B cell (primary cell): ENCODE data around the gene CTNS. TPM values are rescaled to one million over a fixed set of nuclear protein-coding genes. Genes with fewer than 3 reads are reported as not detected.

Source experiments
- ATAC-seq: fragments of 200-7000 bp; cut with Tn5 transposase; one replicate; pipeline ENCODE4 v1.10.0; 2021; ENCODE audit warnings: low read depth, mild to moderate bottlenecking, moderate number of reproducible peaks, moderate library complexity
- CTCF ChIA-PET: fragments of 350-600 bp; sonication (Branson Sonifier 250); formaldehyde crosslinking; loops from one replicate; lab custom pipeline; 2021; ENCODE audit warnings: antibody characterized with exemption, inconsistent platforms; lab: Charles Lee
- POLR2A ChIA-PET: fragments of 350-600 bp; sonication (Branson Sonifier 250); formaldehyde crosslinking; loops from one replicate; lab custom pipeline; 2021; ENCODE audit warnings: antibody characterized with exemption; lab: Charles Lee
- DNase-seq: peaks from one replicate; pipeline ENCODE4 v3.0.0; 2013
- H2AFZ ChIP-seq: 2 replicates; pipeline ENCODE4 v1.6.1; 2012; ENCODE audit warnings: mild to moderate bottlenecking, low read depth, low read length; ENCODE audit not compliant: insufficient read depth, poor library complexity, severe bottlenecking
- H3K27ac ChIP-seq, 2 donors: 1 replicate in 1 of 2; 2 replicates in 1 of 2; pipeline ENCODE4 v1.5.1; 2012 to 2013; ENCODE audit warnings: low read length in 2 of 2, mild to moderate bottlenecking in 2 of 2, moderate library complexity in 1 of 2
- H3K27me3 ChIP-seq, 4 experiments: fragments of 200-600 bp in 1 of 4; sonication (generic) in 1 of 4; replicated peaks in 1 of 4; 1 replicate in 2 of 4; 2 replicates in 2 of 4; pipeline versions ENCODE4 v1.6.1 to v1.7.0; 2013 to 2016; ENCODE audit warnings: low read length in 3 of 4, mild to moderate bottlenecking in 2 of 4, mixed read lengths in 1 of 4, moderate library complexity in 1 of 4; ENCODE audit not compliant: insufficient read depth in 4 of 4, control insufficient read depth in 3 of 4; ENCODE audit errors: control extremely low read depth in 1 of 4
- H3K36me3 ChIP-seq, 2 experiments: replicated peaks in 1 of 2; 1 replicate in 1 of 2; 2 replicates in 1 of 2; pipeline versions ENCODE4 v1.6.1 to v1.7.1; 2013; ENCODE audit warnings: low read length in 1 of 2; ENCODE audit not compliant: insufficient read depth in 2 of 2, control insufficient read depth in 1 of 2; ENCODE audit errors: control extremely low read depth in 1 of 2, extremely low read depth in 1 of 2
- H3K4me1 ChIP-seq, 2 donors: fragments of 200-600 bp in 1 of 2; sonication (generic) in 1 of 2; 1 replicate in 1 of 2; 2 replicates in 1 of 2; pipeline versions ENCODE4 v1.5.1 to v1.6.1; 2013 to 2017; ENCODE audit warnings: low read length in 2 of 2; ENCODE audit not compliant: control insufficient read depth in 2 of 2, insufficient read depth in 2 of 2
- H3K4me2 ChIP-seq: replicated peaks from 2 replicates; pipeline ENCODE3; 2012; ENCODE audit warnings: mild to moderate bottlenecking, low read depth, low read length; ENCODE audit not compliant: poor library complexity, severe bottlenecking
- H3K4me3 ChIP-seq, 5 experiments: fragments of 200-600 bp in 1 of 5; sonication (generic) in 1 of 5; 1 replicate in 3 of 5; 2 replicates in 2 of 5; pipeline versions ENCODE4 v1.5.1 to v1.7.0; 2011 to 2016; ENCODE audit warnings: low read length in 4 of 5, mild to moderate bottlenecking in 4 of 5, low read depth in 2 of 5, control low read depth in 1 of 5, moderate library complexity in 1 of 5; ENCODE audit not compliant: insufficient read depth in 1 of 5; ENCODE audit errors: control extremely low read depth in 1 of 5, extremely low read depth in 1 of 5
- H3K79me2 ChIP-seq: fragments of 200-600 bp; sonication (generic); one replicate; pipeline ENCODE4 v1.6.0; 2016; ENCODE audit warnings: low read length; ENCODE audit not compliant: control insufficient read depth, insufficient read depth
- H3K9ac ChIP-seq: fragments of 200-600 bp; sonication (generic); 2 replicates; pipeline ENCODE4 v1.6.1; 2017; ENCODE audit warnings: mild to moderate bottlenecking, low read length, moderate library complexity
- H3K9me3 ChIP-seq, 3 donors: one replicate each; pipeline versions ENCODE4 v1.6.1 to v1.7.1; 2013; ENCODE audit warnings: low read length in 2 of 3; ENCODE audit not compliant: control insufficient read depth in 2 of 3, insufficient read depth in 1 of 3; ENCODE audit errors: control extremely low read depth in 1 of 3
- H4K20me1 ChIP-seq: 2 replicates; pipeline ENCODE4 v1.6.0; 2012; ENCODE audit warnings: mild to moderate bottlenecking, low read length; ENCODE audit not compliant: insufficient read depth, control insufficient read depth, poor library complexity, severe bottlenecking
- H3K27ac Mint-ChIP-seq: one replicate; pipeline ENCODE4 v1.8.0; 2021; ENCODE audit warnings: mixed read lengths
- H3K27me3 Mint-ChIP-seq: one replicate; pipeline ENCODE4 v1.8.0; 2021; ENCODE audit warnings: mixed read lengths
- H3K4me1 Mint-ChIP-seq: one replicate; pipeline ENCODE4 v1.8.0; 2021; ENCODE audit warnings: mixed read lengths
- H3K4me3 Mint-ChIP-seq: one replicate; pipeline ENCODE4 v1.8.0; 2021; ENCODE audit warnings: mixed read lengths
- H3K9me3 Mint-ChIP-seq: one replicate; pipeline ENCODE4 v1.8.0; 2022; ENCODE audit warnings: mixed read lengths; ENCODE audit not compliant: insufficient read depth
- EZH2 ChIP-seq: IDR thresholded peaks from 2 replicates; pipeline ENCODE4 v1.6.1; 2012; ENCODE audit warnings: borderline replicate concordance, low read depth, mild to moderate bottlenecking, moderate library complexity, low read length; ENCODE audit not compliant: insufficient read depth, poor library complexity, severe bottlenecking
- WGBS: methylation state at CpG from one replicate; pipeline ENCODE4 v1.1.5; 2013; ENCODE audit warnings: missing lambda C conversion rate; ENCODE audit not compliant: insufficient coverage; 5-methylcytosine and 5-hydroxymethylcytosine counted together
- intact Hi-C: fragments of 100-400 bp; cut with micrococcal nuclease; formaldehyde crosslinking; loops from one replicate; pipeline ENCODE4 v1.10.0; 2022
- polyA plus RNA-seq: library from polyadenylated mRNA; depleted of rRNA; stranded (reverse); fragments of >200 nt; gene quantifications from 2 replicates; pipeline ENCODE4 v1.2.3, GENCODE V29; 2012
- total RNA-seq, 2 donors: library from RNA; stranded (reverse); fragments of 120-200 nt in 1 of 2; gene quantifications; 1 replicate in 1 of 2; 2 replicates in 1 of 2; pipeline versions ENCODE4 v1.2.3 to v1.2.4, GENCODE V29; 2013 to 2022
- TF ChIP-seq, protein P1 (sequence below): fragments of 200-600 bp; IDR thresholded peaks from one replicate; pipeline ENCODE4 v1.8.0; 2022; ENCODE audit warnings: antibody characterized with exemption, mild to moderate bottlenecking

CTNS gene
- total and polyA plus RNA-seq, 2 donors (not counting 1 experiment from before 2014, with no cell fraction given): 11.6 to 24.7 TPM

DNA sequence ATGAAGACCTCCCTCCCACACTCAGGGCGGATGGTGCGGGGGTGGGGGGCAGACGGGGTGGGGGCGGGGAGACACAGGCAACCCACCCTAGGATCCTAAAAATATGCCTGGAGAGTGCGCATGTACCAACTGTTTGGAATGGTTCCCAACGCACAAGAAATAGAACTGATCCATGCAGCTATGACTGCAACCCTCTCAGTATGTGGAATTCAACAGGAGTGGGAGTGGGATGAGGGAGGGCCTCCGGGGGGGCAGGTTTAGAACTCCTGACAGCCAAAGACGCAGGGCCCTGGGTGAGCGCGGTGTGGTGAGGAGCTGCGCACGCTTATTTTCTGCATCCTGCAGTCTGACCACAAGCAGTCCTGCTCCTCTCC lies 60.5 kb downstream of the CTNS start:
- no peak for TF ChIP-seq EZH2
- TF ChIP-seq, protein P1, sequence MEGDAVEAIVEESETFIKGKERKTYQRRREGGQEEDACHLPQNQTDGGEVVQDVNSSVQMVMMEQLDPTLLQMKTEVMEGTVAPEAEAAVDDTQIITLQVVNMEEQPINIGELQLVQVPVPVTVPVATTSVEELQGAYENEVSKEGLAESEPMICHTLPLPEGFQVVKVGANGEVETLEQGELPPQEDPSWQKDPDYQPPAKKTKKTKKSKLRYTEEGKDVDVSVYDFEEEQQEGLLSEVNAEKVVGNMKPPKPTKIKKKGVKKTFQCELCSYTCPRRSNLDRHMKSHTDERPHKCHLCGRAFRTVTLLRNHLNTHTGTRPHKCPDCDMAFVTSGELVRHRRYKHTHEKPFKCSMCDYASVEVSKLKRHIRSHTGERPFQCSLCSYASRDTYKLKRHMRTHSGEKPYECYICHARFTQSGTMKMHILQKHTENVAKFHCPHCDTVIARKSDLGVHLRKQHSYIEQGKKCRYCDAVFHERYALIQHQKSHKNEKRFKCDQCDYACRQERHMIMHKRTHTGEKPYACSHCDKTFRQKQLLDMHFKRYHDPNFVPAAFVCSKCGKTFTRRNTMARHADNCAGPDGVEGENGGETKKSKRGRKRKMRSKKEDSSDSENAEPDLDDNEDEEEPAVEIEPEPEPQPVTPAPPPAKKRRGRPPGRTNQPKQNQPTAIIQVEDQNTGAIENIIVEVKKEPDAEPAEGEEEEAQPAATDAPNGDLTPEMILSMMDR: no peak
- H3K9me3 Mint-ChIP-seq: no peaks in the 10 kb centered on the region
- H3K4me3 ChIP-seq: no peak overlapping the region
- intact Hi-C loops: no loop called here
- peaks cover 0 to 8% (median 6%) of the 10 kb centered on the region in 3 donors for H3K9me3 ChIP-seq
- H3K27ac ChIP-seq: peak overlapping the region in 1 of 2 donors; percentile 91
- POLR2A ChIA-PET: interaction anchor here (0.6 to 6.4 kb wide), 7 partner anchors 13 to 395 kb away, joined by 3 to 63 read pairs (median 3); partner anchors contain the start of gene HASPIN
- no peak for ATAC-seq
- H3K4me3 Mint-ChIP-seq: peak overlapping the region; percentile 6
- CTCF ChIA-PET: interaction anchor here (0.9 to 5.0 kb wide), 5 partner anchors 13 to 130 kb away, joined by 3 to 52 read pairs (median 16); no protein-coding TSS in a partner anchor
- no peaks in the 10 kb centered on the region for H3K27me3 Mint-ChIP-seq
- 92% methylated on average over 8 of the region's 12 CpGs for WGBS
- peak overlapping the region; percentile 80 for H3K4me2 ChIP-seq
- H3K9ac ChIP-seq: no peak overlapping the region
- H4K20me1 ChIP-seq: peaks cover 15% of the 10 kb centered on the region
- H3K27me3 ChIP-seq: no peaks in the 10 kb centered on the region
- H3K4me1 Mint-ChIP-seq: peaks cover 61% of the 10 kb centered on the region
- H2AFZ ChIP-seq: no peak overlapping the region
- peaks cover 48% of the 10 kb centered on the region for H3K79me2 ChIP-seq
- peaks cover 35 to 65% of the 10 kb centered on the region in 2 donors for H3K4me1 ChIP-seq
- H3K27ac Mint-ChIP-seq: peak overlapping the region; percentile 99
- H3K36me3 ChIP-seq: peaks cover 0 to 6% of the 10 kb centered on the region in 2 experiments
- no peak for DNase-seq

DNA sequence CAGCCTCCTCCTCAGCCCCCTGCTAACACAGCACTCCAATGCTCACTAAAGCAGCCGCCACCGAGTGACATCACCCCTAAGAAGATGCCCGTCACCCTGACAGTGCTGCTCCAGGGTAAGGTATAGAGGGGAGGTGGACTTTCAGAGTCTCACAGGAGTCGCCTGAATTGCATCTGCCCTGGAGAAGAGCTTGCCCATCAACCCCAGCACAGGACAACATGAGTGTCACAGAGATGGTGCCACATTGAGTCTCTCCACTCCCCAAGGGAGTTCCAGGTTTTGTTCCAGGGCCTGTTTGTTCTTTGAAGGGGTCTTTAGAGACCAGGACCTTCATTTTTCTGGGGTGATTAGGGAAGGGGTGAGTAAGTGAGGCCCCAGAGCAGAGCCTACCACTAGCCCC lies 61.6 kb downstream of the CTNS start:
- peak overlapping the region; percentile 59 for H3K27ac Mint-ChIP-seq
- no peak for DNase-seq
- CTCF ChIA-PET: interaction anchor here (0.8 to 0.9 kb wide), 2 partner anchors 23 to 25 kb away, joined by 3 read pairs; no protein-coding TSS in a partner anchor

More for the DNA sequence above, 61.6 kb downstream of the CTNS start:
- H3K4me1 Mint-ChIP-seq: peaks cover 62% of the 10 kb centered on the region
- H3K36me3 ChIP-seq: no peaks in the 10 kb centered on the region
- no peak for ATAC-seq
- H3K4me3 ChIP-seq: no peak overlapping the region
- H3K79me2 ChIP-seq: peaks cover 44% of the 10 kb centered on the region
- no peak for TF ChIP-seq EZH2
- TF ChIP-seq, protein P1: no peak
- no peaks in the 10 kb centered on the region for H3K9me3 Mint-ChIP-seq
- no peak overlapping the region for H3K4me3 Mint-ChIP-seq
- no peak overlapping the region for H3K4me2 ChIP-seq
- no CpG with 5 or more reads among the region's 4 CpGs for WGBS
- H3K9ac ChIP-seq: no peak overlapping the region
- no peak overlapping the region for H3K27ac ChIP-seq
- H2AFZ ChIP-seq: no peak overlapping the region
- H3K9me3 ChIP-seq: peaks cover 0 to 8% (median 6%) of the 10 kb centered on the region in 3 donors
- no peaks in the 10 kb centered on the region for H3K27me3 ChIP-seq
- H4K20me1 ChIP-seq: peaks cover 10% of the 10 kb centered on the region
- POLR2A ChIA-PET: interaction anchor here (0.7 to 6.4 kb wide), 3 partner anchors 12 to 394 kb away, joined by 3 to 63 read pairs (median 3); partner anchors contain the start of gene HASPIN
- H3K4me1 ChIP-seq: peaks cover 36 to 63% of the 10 kb centered on the region in 2 donors
- intact Hi-C loops: no loop called here
- H3K27me3 Mint-ChIP-seq: no peaks in the 10 kb centered on the region
